ENCODE data around the gene ZNF579. TPM values are rescaled to one million over a fixed set of nuclear protein-coding genes. Genes with fewer than 3 reads are reported as not detected.
A peak's percentile ranks its signal among the peaks of the same experiment; 100 is the strongest.

ZNF579 gene
- total and polyA plus RNA-seq, 2 of the 8 experiments (the other 6 are each of a cell fraction or from before 2014, with no cell fraction given): 10.0 to 18.9 TPM

DNA sequence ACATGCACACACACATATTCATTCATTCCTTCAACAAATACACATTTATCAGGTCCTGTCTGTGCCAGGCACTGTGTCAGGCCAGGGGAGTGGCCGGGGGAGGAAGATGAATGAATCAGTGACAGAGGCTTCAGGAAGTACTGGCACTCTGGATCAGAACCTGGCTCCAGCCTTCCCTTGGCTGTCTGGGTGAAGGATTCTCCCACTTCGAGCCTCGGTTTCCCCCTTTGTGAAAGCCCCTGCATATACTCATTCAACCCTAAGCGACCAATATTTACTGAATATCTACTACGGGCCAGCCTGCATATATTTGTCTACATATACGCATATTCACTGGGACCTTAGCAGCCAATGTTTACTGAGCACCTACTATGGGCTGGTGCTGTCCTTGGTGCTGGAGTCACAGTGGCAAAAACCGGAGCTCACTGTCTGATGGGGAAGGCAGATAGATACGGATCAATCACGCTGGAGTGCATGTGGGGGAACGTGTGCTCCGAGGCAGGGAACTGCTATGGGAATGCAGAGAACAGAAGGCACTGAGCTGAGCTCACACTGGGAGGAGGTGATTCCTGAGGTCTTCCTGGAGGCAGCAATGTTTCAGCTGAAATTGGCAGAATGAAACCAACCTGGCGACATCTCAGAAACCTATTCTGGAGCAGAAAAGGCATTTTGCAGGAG lies 636 bp upstream of the ZNF579 start (continued):
- TF ChIP-seq, protein P1, sequence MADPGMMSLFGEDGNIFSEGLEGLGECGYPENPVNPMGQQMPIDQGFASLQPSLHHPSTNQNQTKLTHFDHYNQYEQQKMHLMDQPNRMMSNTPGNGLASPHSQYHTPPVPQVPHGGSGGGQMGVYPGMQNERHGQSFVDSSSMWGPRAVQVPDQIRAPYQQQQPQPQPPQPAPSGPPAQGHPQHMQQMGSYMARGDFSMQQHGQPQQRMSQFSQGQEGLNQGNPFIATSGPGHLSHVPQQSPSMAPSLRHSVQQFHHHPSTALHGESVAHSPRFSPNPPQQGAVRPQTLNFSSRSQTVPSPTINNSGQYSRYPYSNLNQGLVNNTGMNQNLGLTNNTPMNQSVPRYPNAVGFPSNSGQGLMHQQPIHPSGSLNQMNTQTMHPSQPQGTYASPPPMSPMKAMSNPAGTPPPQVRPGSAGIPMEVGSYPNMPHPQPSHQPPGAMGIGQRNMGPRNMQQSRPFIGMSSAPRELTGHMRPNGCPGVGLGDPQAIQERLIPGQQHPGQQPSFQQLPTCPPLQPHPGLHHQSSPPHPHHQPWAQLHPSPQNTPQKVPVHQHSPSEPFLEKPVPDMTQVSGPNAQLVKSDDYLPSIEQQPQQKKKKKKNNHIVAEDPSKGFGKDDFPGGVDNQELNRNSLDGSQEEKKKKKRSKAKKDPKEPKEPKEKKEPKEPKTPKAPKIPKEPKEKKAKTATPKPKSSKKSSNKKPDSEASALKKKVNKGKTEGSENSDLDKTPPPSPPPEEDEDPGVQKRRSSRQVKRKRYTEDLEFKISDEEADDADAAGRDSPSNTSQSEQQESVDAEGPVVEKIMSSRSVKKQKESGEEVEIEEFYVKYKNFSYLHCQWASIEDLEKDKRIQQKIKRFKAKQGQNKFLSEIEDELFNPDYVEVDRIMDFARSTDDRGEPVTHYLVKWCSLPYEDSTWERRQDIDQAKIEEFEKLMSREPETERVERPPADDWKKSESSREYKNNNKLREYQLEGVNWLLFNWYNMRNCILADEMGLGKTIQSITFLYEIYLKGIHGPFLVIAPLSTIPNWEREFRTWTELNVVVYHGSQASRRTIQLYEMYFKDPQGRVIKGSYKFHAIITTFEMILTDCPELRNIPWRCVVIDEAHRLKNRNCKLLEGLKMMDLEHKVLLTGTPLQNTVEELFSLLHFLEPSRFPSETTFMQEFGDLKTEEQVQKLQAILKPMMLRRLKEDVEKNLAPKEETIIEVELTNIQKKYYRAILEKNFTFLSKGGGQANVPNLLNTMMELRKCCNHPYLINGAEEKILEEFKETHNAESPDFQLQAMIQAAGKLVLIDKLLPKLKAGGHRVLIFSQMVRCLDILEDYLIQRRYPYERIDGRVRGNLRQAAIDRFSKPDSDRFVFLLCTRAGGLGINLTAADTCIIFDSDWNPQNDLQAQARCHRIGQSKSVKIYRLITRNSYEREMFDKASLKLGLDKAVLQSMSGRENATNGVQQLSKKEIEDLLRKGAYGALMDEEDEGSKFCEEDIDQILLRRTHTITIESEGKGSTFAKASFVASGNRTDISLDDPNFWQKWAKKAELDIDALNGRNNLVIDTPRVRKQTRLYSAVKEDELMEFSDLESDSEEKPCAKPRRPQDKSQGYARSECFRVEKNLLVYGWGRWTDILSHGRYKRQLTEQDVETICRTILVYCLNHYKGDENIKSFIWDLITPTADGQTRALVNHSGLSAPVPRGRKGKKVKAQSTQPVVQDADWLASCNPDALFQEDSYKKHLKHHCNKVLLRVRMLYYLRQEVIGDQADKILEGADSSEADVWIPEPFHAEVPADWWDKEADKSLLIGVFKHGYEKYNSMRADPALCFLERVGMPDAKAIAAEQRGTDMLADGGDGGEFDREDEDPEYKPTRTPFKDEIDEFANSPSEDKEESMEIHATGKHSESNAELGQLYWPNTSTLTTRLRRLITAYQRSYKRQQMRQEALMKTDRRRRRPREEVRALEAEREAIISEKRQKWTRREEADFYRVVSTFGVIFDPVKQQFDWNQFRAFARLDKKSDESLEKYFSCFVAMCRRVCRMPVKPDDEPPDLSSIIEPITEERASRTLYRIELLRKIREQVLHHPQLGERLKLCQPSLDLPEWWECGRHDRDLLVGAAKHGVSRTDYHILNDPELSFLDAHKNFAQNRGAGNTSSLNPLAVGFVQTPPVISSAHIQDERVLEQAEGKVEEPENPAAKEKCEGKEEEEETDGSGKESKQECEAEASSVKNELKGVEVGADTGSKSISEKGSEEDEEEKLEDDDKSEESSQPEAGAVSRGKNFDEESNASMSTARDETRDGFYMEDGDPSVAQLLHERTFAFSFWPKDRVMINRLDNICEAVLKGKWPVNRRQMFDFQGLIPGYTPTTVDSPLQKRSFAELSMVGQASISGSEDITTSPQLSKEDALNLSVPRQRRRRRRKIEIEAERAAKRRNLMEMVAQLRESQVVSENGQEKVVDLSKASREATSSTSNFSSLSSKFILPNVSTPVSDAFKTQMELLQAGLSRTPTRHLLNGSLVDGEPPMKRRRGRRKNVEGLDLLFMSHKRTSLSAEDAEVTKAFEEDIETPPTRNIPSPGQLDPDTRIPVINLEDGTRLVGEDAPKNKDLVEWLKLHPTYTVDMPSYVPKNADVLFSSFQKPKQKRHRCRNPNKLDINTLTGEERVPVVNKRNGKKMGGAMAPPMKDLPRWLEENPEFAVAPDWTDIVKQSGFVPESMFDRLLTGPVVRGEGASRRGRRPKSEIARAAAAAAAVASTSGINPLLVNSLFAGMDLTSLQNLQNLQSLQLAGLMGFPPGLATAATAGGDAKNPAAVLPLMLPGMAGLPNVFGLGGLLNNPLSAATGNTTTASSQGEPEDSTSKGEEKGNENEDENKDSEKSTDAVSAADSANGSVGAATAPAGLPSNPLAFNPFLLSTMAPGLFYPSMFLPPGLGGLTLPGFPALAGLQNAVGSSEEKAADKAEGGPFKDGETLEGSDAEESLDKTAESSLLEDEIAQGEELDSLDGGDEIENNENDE (IDR thresholded peaks at IDR 0.05; ENCODE audit: insufficient replicate concordance, low read length): no peak
- TF ChIP-seq ASH2L (IDR thresholded peaks at IDR 0.05; ENCODE audit: low read length) (peak; percentile 73), CHD2 (IDR thresholded peaks at IDR 0.05; ENCODE audit: low read length) (no peak), SRF (IDR thresholded peaks at IDR 0.05; ENCODE audit: low read depth, low read length) (no peak), POU5F1 (IDR thresholded peaks at IDR 0.05; ENCODE audit: low read depth, low read length) (no peak), HDAC6 (IDR thresholded peaks at IDR 0.05; ENCODE audit: low read depth, low read length) (no peak), RAD21 (IDR thresholded peaks at IDR 0.05 in 1 of 2, conservative IDR thresholded peaks at IDR 0.05 in 1 of 2; ENCODE audit: low read depth in 2 of 2, low read length in 2 of 2) (no peak), CBX8 (IDR thresholded peaks at IDR 0.05; ENCODE audit: borderline replicate concordance, low read depth, low read length) (no peak), HDAC2 (IDR thresholded peaks at IDR 0.05; ENCODE audit: borderline replicate concordance in 1 of 2, low read depth in 2 of 2, low read length in 2 of 2) (peak in 1 of 2 experiments; percentile 90; a peak in 1 of 4 replicates), SP1 (IDR thresholded peaks at IDR 0.05; ENCODE audit: low read depth, low read length) (0 out of 2 replicates have a peak, but pooled peaks have one; percentile 22)

All from H1 (cell line).